A375 (cell line): ENCODE data around the gene MIB2. TPM values are rescaled to one million over a fixed set of nuclear protein-coding genes. Genes with fewer than 3 reads are reported as not detected.

Experiments
- total RNA-seq: library from RNA; depleted of rRNA; stranded (reverse); fragments of >200 nt; shearing (Covaris generic); gene quantifications from 2 replicates; pipeline ENCODE4 v1.2.3, GENCODE V29; 2014; rRNA removed

The MIB2 gene
- 56.6 and 59.9 TPM in 2 replicates for total RNA-seq

GRCh38 chr1:1615256-1616044 lies at the start of gene MIB2:
TSS of gene MIB2 (plus strand) at chr1:1615500. CDS start at chr1:1623453, 7,953 bp downstream.

GRCh38 chr1:1574721-1575537 lies 40.4 kb upstream of the MIB2 start, which contains the start of gene SSU72:
TSS of gene SSU72 (minus strand) at chr1:1574863. CDS start at chr1:1574557, 306 bp downstream.

GRCh38 chr1:1599935-1600860 lies 15.1 kb upstream of the MIB2 start, which contains the start of gene FNDC10:
TSS of gene FNDC10 (minus strand) at chr1:1600135. CDS start at chr1:1600015, 120 bp downstream.

GRCh38 chr1:1631782-1632420 lies 16.6 kb downstream of the MIB2 start, which contains the start of gene MMP23B:
TSS of gene MMP23B (plus strand) at chr1:1632173. CDS start at chr1:1632219, 46 bp downstream.

GRCh38 chr1:1658583-1659549 lies 43.6 kb downstream of the MIB2 start, which contains the start of gene CDK11B:
TSS of gene CDK11B (minus strand) at chr1:1659004. CDS start at chr1:1657485, 1,519 bp downstream.

Other genes with a start within 250 kb of the MIB2 start
- 307 and 311 TPM in 2 replicates for gene AURKAIP1, start 240.3 kb upstream of the MIB2 start, total RNA-seq
- 221 and 241 TPM in 2 replicates for gene CCNL2, start 216.2 kb upstream of the MIB2 start, total RNA-seq
- 286 and 336 TPM in 2 replicates for gene MRPL20, start 208.2 kb upstream of the MIB2 start, total RNA-seq
- not detected in 2 replicates for gene ANKRD65, start 194.2 kb upstream of the MIB2 start, total RNA-seq
- 1.9 and 4.9 TPM in 2 replicates for gene VWA1, start 179.8 kb upstream of the MIB2 start, total RNA-seq
- gene ATAD3C, start 165.8 kb upstream of the MIB2 start, total RNA-seq = not detected in 2 replicates
- 52.9 and 59.0 TPM in 2 replicates for gene ATAD3B, start 143.7 kb upstream of the MIB2 start, total RNA-seq
- 102 and 114 TPM in 2 replicates for gene ATAD3A, start 103.3 kb upstream of the MIB2 start, total RNA-seq
- 0.27 TPM in 1 of 2 replicates, not detected in the other for gene TMEM240, start 74.9 kb upstream of the MIB2 start, total RNA-seq
- gene SSU72, start 40.6 kb upstream of the MIB2 start, total RNA-seq = 106 and 107 TPM in 2 replicates
- 3.6 and 6.1 TPM in 2 replicates for gene FNDC10, start 15.4 kb upstream of the MIB2 start, total RNA-seq
- 0.08 and 1.4 TPM in 2 replicates for gene MMP23B, start 16.7 kb downstream of the MIB2 start, total RNA-seq
- 21.3 and 22.3 TPM in 2 replicates for gene CDK11B, start 43.5 kb downstream of the MIB2 start, total RNA-seq
- gene SLC35E2B, start 77.3 kb downstream of the MIB2 start, total RNA-seq = 19.3 and 21.4 TPM in 2 replicates
- 36.1 and 38.4 TPM in 2 replicates for gene CDK11A, start 108.9 kb downstream of the MIB2 start, total RNA-seq
- gene NADK, start 163.0 kb downstream of the MIB2 start, total RNA-seq = 53.4 and 60.2 TPM in 2 replicates